Activated CD8-positive, alpha-beta memory T cell treated with anti-CD3 and anti-CD28 coated beads, Interleukin-2, amount 50 U/mL, for 24 hours (primary cell): ENCODE measurements around the gene FKBP8.

Source experiments
- DNase-seq: peaks from one replicate; pipeline ENCODE4 v3.0.0-alpha.2; 2020; ENCODE audit errors: extremely low read depth

The FKBP8 gene

GRCh38 chr19:18521692-18522123, 21.7 kb downstream of the FKBP8 start, which contains the start of gene ELL:
TSS of gene ELL (minus strand) at chr19:18522070. CDS start at chr19:18522055, 15 bp downstream.
- no peak for DNase-seq

- no peak for DNase-seq
Measured at GRCh38 chr19:18520848-18521691, 22.3 kb downstream of the FKBP8 start.

GRCh38 chr19:18519962-18520847, 23.2 kb downstream of the FKBP8 start:
- no peak for DNase-seq

GRCh38 chr19:18518639-18519038, 24.7 kb downstream of the FKBP8 start:
- DNase-seq, result no peak

GRCh38 chr19:18517606-18518005, 25.8 kb downstream of the FKBP8 start:
- DNase-seq, result no peak

GRCh38 chr19:18515959-18516358, 27.4 kb downstream of the FKBP8 start:
- DNase-seq, result no peak

- no peak for DNase-seq
Measured at GRCh38 chr19:18514800-18515682, 28.3 kb downstream of the FKBP8 start.

GRCh38 chr19:18513868-18514267, 29.5 kb downstream of the FKBP8 start:
- DNase-seq, result no peak

- DNase-seq, result no peak
Measured at GRCh38 chr19:18510216-18510615, 33.2 kb downstream of the FKBP8 start.

GRCh38 chr19:18508585-18508984, 34.8 kb downstream of the FKBP8 start:
- no peak for DNase-seq

GRCh38 chr19:18507727-18508440, 35.5 kb downstream of the FKBP8 start:
- DNase-seq, result no peak

GRCh38 chr19:18507021-18507726, 36.2 kb downstream of the FKBP8 start:
- DNase-seq, result no peak

- no peak for DNase-seq
Measured at GRCh38 chr19:18506101-18506930, 37.1 kb downstream of the FKBP8 start.

- no peak for DNase-seq
Measured at GRCh38 chr19:18504886-18505610, 38.3 kb downstream of the FKBP8 start.

- no peak for DNase-seq
Measured at GRCh38 chr19:18503971-18504885, 39.1 kb downstream of the FKBP8 start.

- no peak for DNase-seq
Measured at GRCh38 chr19:18503337-18503970, 39.9 kb downstream of the FKBP8 start.

- DNase-seq, result no peak
Measured at GRCh38 chr19:18502638-18503294, 40.6 kb downstream of the FKBP8 start.
